EH (cell line): ENCODE results near the gene SH3PXD2A.

Experiments used
- DNase-seq: peaks from one replicate; pipeline ENCODE4 v3.0.0-alpha.2; 2015; ENCODE audit warnings: low read depth

The SH3PXD2A gene

DNA sequence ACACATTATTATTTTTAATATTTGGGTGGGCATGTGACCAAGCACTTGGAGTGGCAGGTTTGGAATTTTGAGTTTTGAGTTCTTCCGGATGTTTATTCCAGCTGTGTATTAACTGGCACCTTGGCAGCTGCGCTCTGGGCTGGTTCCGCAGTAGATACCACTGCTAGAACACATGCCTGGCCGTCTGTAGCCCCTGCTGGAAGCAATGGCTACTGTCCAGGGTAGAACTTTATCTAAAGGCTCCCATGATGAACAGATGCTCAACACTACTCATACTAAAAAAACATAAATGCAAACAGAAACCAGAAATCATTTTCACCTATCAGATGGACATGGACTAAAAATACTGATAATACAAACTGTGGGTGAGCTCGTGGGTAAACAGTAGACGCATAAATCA is 19.4 kb upstream of the SH3PXD2A start:
- no peak for DNase-seq

DNA sequence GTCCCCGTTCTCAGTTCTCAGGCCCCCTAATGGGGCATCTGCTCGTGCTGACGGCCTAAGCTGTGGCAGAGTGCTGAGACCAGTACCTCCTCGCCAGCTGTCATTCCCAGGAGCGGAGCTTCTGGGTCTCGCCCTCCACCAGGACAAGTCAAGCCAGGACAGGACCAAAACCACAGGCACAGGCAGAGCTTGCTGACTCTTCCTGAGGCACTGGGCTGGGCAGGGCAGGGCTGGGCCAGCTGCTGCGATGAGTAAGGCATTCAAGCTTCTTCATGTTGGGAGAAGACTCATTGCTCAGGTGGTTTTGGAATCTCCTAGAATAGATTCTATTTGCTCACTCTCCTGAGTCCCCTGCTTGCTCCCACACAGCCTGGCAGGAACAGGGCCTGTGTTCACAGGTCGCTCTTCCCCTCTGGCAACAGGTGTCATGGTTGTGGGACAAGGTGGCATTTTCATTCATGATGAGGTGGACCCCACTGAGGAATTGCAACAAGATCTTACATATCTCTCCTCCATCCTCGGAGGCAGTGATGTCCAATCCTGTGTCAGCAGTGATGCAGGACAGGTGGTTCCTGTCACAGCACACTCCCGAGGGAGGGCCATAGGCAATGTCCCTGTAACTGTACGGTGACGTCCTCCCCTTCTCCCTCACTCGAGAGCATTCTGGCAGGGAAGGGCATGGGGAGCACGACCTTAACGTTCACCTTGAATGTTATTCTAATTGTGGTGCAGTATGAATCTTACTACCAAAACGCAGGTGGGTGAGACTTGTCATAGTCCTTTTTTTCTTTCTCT is 17.0 kb upstream of the SH3PXD2A start:
- peak; percentile 55 for DNase-seq

DNA sequence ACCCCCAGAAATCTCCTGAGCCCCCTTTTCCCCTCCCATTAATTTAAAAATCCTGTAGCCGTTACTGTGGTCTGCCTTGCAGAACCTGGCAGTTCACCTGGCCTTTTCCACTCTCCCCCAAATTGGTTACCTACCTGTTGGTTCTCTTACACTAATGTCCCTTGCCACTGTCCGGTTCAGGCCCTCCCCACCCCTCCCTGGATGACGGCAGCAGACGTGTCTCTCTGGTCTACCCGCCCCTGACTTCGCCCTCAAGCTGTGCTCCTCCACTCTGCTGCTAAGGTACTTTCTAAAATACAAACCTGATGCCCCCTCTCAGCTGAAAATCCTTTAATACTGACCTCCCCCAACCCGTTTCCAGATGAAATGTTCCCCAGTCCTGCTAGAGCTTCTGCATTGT is 15.6 kb upstream of the SH3PXD2A start:
- DNase-seq = no peak

DNA sequence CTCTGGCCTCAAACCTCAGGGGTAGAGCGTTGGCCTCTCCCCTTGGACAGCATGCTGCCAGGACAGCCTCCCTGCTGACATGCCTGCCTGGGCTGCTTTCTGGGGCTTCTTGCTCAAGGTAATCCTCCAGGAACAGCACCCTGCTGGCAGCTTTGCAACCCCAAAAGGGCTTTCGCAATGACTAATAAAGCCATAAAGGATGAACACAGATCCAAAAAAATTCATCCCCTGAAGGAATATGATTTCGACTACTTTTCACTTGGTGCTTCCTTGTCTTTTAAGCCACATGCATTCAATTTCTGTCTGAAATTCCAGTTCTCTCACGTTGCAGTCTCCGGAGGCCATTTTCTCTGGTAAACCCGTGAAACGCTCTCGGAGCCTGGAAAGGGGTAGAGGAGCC is 15.1 kb upstream of the SH3PXD2A start:
- peak; percentile 89 for DNase-seq

DNA sequence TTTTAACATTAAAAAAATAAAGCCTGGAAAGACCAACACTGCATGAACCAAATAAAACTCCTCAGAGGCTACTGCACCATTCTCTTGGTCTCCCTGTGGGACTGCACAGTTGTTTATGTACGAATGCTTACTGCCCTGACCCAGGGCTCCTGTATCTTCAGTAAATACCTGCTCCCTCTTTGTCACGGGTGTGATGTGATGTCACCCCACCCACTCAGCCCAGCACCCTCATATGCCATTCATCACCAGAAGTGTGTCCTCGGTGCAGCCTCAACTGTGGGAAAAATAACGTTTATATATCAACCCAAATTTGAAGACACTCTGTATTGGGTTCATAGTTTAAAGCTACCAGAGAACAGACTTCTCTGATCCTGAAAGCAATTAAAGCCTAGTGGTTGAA is 14.0 kb upstream of the SH3PXD2A start:
- DNase-seq = no peak

DNA sequence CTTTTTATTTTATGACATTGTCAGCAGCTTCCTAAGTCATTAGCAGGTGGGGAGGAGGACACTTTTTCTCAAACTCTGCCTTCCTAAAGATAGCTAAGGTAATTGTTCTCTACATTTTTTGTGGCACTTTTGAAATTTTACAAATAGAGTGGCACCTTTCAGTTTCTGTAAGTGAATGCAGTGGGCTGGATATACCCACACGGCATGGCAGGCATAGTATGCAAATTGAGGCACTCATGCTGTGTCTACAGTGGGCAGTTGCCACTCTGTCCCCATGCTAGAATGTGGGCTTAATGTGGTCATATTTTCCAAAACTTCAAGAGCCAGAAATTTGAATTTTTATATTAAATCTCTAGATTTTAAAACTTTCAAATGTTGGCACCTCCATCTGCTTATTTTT is 12.8 kb upstream of the SH3PXD2A start:
- DNase-seq = no peak

DNA sequence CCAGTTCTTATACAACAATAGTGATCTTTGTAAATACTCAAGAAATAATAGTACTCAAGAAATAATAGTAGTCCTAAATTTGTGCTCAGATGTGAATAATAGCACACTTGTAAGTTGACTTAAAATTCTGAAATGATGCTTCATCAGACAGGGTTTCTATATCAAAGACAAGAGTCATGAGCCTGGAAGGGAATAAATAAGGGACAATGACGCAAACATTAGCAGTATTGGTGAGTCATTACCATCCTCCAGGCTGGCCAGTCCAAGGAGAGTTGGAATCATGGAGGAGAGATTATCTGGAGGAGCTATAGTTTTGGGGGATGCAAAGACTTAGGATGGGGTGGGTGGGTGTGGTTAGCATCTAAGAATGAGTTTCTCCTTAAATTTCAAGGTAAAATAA is 6.1 kb upstream of the SH3PXD2A start:
- DNase-seq = peak; percentile 70

DNA sequence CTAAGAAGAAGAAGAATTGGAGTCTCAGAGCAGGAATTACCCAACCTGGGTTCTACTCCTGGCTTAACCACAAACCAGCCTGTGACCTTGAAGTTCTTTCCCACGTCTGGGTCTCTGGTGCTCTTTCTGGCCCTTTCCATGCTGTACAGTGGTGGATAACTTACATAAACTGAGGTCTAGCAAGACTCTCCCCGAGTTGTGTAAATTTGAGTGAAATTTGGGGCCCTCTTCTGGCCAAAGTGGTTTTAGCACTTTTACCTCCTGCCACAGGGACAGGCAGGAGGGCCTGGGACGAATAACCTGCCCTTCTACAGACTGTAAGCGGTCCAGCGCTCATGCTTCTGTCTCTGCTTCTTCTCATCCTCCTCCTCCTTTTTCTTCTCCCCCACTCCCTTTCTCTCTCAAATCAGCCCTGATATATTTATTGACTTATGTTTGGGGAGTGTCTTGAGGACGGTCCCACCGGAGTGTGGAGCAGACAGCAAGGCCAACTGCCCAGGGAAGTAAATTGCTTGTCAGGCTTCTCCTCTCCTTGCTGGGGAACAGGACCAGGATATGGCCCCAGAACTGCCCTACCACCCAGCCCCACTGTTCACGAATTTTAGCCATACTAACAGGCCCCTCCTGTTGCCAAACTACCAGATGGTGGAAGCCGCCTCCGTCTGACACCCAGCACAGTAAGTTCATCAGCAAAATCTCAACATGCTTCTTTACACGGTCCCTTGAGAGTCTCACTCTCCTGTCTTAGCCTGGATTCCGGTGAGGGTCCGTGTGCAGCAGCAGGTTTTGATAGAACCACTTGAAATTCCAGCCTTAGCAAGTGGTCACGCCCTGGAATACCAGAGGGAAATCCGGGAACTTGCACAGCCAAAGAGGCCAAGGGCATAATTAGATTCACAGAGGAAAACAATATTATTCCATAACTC is 4.0 kb upstream of the SH3PXD2A start:
- peak; percentile 76 for DNase-seq

DNA sequence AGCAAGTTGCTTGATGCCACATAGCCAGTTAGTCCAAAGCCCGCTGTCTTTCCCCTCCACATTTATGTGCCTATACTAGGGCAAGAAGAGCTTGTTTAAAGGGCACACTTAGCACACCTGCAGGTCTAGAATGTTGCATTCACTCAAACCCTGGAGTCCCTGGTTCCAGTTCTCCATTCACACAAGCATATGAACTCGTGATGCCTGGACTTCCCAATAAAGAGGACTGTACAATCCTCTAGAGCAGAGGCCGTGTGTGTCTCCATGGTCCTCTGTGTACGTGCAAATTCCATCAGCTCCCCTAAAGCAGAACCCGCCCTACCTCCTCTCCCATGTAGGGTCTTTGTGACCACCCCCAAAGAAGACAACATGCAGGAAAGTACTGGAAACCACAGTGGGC is 3.0 kb upstream of the SH3PXD2A start:
- no peak for DNase-seq

DNA sequence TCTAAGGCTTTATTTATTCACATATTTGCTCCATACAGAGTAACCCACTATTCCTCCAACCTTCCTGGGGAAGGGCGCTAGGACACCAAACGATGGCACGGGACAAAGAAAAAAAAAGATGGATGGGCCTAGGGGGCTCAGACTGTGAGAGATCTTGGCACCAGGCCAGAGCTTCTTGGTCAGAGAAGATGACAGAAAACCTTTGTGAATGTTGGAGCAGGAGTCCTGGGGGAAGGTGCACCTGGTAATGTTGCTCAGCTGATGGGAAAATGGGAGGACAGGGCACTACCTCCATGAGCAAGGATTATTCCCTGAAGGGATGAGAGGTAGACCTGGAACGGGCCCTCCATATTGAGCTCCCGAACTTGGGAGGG is 1.4 kb upstream of the SH3PXD2A start:
- no peak for DNase-seq

DNA sequence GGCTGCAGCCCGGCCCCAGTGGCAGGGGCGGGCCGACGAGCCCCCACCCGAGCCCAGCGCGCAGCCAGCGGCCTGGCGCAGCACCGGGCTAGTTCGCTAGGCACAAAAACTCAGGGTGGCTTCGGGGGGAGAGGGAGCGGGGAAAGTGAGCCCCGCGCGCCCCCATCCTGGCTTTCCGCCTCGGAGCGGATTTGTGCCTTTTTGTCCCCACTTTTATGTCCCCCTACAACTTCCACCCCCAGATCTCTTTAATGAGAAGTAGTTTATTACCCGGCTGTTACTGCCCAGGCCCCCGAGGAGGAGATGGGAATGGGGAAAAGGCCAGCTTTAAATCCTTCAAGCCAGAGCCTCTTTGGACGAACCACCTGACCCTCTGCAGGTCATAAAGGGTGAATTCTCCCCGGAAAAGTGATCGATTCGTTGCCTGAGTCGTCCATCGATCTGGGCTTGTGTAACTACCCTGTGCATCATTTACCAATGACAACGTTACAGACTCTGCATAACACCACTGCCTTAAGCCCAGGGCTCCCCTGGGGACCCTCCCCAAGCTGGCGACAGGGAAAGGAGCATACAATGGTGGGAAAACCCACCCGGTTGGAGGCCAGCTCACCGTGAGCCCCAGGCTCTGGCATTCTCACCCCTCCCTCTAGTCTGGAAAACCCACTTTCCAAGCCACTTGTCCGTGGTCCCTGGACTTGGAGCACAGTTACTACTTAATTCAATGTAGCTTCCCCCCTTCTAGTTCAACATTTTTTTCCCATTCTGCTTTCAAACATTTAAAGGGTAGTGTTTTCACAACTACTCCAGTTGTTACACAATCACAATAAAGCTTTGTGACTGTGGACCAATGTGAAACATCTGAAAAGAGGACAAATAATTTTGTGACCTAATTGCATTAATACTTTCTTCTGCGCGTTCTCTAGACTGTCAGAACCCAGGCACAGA is 748 bp upstream of the SH3PXD2A start:
- no peak for DNase-seq

DNA sequence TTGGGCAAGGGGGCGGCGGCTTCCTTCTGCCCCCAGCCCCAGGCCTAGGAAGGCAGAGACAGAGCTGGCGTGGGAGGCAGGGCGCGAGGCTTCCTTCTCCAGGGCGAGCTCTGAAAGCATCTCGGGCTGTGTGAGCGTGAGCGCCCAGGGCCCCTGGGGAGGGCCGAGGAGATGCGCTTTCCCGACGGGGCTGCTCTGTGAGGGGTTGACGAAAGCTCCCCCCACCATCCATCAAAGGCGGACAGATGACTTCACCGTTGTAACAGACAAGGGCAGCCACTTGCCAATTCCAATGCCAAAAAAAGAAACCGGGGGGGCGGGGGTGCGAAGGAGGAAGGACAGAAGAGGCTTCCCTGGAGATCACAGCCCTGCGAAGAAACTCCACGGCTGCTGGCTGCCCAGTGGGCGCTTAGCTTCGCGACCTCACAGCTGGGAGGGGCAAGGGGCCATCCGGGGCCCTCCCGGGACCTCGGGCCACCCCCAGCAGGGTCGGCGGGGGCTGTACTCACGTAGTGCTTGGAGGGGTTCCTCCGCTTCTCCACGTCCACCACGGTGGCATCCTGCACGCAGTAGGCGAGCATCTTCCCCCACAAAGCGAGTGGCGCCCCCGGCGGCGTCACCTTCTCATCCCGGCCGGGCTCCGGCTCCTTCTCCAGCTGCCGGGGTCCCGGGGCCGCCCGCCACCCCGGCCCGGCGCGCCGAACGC is 537 bp downstream of the SH3PXD2A start:
- DNase-seq = peak; percentile 44

DNA sequence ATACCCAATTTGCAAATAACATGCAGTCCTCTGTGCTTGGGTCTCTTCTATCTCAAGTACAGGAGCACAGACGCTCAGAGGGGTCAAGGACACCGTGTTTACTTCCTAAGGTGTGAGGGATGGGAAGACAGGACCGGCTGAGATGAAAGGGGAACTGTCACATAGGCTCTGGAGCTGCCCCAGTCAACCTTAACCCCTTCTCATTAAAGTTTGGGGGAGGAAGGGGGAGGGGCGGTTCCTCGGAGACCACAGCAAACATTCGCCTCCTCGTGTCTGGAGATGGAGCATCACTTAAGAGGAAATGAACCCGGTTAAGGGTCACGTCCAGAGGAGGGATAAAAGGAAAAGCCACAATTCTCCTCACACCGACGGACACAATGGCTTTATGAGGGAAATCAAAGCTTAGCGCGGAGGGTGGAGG is 1.1 kb downstream of the SH3PXD2A start:
- DNase-seq = peak; percentile 43

DNA sequence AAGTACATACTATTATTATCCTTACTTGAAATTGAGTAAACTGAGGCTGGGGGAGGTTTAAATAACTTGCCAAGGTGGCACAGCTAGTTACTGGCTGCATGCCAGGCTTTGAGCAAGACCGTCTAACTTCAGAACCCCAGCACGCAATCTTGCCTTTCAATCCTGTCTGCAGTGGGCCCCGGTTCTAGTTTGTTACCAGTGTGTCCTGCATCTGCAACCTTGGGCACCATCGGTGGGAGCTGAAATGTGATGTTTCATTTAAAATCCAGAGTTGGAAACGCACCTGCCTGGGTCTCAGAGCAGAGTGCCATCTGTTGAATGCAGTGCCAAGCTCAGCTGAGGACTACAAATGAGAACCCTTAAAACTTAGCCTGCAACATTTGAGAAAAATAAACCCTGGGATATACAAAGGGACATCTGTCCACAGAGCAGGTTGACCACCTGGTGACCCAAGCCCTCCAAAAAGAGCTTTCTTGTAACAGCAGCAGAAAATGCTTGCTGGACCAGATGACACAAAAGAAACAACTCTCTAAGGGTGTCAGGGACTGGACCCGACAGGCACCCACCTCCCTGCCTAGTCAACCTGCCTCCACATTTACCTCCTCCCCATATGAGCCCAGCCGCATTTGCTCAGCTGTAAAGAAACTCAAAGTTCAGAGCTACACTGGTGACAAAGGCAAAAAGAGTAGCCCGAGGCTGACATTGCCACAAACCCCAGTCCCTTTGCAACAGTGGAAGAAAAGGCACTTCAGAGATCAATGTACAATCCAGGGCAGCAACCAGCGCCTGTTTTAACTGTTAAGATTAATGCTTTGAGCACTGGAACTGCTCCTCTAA is 1.7 kb downstream of the SH3PXD2A start:
- DNase-seq = no peak

DNA sequence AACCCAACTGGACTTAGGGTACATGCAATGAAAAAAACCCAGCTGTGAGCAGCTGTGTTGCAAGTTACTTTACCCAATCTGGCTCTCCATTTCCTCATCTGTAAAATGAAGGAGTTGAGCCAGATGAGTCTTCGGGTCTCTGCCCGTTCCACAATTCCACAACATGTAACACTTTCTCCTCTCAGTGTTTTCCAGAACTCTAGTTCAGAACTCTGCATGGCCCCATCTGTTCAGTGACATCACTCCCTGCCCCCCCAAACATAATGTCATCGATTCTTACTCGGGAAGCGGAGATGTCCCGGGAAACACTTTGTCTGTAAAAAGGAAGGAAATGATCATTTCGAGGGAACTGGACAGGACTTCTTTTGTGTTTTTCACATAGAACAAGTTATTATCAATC is 2.5 kb downstream of the SH3PXD2A start:
- DNase-seq = no peak

DNA sequence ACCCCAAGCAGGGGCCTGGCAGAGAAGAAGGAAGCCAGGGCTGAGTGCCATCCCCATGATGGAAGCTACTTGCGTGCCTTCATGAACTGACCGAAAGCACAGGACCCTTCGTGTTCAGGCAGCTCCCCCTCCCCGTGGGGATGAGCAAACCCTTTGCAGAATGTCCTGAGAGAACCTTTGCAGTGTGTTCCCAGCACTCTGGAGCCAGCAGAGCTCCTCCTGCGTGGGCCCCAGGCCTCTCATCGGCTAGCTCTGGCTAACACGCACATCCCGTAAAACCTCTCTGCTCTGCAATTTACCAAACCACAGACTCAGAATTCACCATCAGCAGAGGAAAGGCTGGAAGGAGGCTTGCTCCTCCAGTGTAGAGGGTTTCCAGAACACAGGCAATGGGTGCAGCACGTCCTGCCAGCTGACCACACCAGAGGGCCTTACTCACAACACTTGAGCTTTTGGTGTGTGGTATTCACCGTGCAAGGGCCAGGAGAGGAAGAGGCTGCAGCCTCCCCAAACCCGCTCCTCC is 3.1 kb downstream of the SH3PXD2A start:
- DNase-seq = peak; percentile 88

DNA sequence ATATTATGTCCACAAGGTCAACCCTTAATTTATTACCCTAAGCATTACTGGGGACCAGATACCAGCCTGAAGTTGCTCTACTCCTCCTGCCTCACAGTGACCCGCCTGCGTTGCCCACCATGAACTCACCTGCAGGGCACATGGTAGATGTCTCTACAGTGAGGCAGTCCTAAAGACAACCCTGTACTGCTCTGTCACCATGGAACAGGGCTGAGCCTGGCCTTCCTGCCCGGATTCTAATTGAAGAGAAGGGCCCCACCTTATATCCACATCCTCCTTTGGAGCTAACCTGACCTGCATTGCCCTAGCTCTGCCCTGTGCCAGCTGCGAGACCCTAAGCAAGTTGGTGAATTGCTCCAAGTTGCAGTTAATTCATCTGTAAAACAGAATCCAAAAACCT is 4.1 kb downstream of the SH3PXD2A start:
- no peak for DNase-seq

DNA sequence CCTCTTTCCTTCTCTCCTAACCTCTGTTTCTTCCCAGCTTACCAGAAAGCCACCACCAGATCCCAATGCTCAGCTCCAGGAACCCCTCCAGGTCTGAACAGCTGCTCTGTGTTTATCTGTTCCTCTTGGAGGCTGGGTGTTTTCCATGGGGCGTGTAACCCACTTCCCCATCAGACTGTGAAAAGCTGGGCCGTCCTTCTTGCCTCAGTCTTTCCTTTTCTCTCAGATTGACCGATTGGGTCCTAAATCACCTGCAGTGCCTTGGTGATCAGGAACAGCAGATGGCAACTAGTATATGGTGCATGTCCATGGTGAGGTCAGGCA is 4.8 kb downstream of the SH3PXD2A start:
- DNase-seq = no peak

DNA sequence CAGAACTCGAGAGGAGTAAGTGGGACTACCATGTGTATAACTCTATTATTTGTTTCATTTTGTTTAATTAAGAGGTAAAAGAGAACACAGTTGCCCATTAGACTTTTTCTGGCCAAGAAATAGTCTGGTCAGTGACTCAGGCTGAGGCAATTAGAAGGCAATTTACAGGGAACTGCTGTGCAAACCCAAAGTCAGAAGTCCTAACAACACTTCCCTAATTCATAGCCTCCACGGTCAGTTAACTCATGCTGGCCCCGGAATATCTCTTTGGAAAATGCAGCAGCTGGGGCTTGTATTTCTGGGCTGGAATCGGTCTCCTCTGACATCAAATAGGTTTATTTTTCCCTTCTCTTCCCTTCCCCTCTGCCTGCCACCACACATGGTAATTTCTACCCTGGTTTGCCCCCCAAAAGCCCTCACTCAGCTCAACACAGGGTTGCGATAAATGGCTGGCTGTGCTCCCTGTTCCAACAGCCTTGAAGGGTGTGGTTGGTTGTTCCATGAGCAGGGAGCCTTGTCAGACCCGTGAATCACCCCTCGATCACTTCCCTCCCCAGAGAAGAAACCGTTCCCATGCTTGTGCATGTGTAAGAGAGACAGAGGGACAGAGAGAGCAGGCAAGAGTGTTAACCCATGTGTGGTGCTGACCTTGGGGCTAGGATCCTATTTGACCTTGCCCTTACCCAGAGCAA is 5.3 kb downstream of the SH3PXD2A start:
- DNase-seq = peak; percentile 91
